GM18868 (cell line): ENCODE results near the gene TMEM192.
A peak's percentile ranks its signal among the peaks of the same experiment; 100 is the strongest.
"Not testable (repeated sequence)": the region's sequence is repeated elsewhere in the genome, so short reads cannot be mapped to it uniquely, and the experiment has no call there.

ENCODE experiments used
- ATAC-seq: cut with Tn5 transposase; IDR thresholded peaks from one replicate; pipeline ENCODE4 v1.9.1; 2021; ENCODE audit warnings: mild to moderate bottlenecking, moderate library complexity; ENCODE audit not compliant: unreplicated experiment

TMEM192 gene

DNA sequence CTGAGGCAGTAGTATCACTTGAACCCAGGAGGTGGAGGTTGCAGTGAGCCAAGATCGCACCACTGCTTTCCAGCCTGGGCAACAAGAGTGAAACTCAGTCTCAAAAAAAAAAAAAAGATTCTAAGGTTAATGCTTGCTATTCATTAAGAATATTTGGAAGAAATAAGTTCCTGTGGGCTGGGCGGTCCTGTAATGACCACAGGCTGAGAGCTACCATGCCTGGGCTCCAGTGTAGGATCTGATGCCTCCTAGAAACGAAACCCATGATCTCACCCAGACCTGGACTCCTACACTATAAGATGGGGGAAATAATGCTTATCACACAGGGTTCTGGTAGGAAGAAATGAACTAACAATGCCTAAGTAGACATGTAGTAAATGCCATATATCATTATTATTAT, 17.8 kb downstream of the TMEM192 start:
- ATAC-seq = no peak

DNA sequence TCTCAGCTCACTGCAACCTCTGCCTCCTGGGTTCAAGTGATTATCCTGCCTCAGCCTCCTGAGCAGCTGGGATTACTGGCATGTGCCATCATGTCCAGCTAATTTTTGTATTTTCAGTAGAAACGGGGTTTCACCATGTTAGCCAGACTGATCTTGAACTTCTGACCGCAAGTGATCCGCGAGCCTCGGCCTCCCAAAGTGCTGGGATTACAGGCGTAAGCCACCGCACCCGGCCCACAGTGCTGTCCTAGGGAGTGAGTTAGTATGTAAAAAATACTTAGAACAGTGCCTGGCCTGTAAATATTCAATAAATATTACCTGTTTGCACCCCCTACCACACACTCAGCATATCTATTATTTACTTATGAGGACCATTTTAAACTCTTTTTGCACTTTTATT, 20.5 kb downstream of the TMEM192 start:
- not testable (repeated sequence) for ATAC-seq

DNA sequence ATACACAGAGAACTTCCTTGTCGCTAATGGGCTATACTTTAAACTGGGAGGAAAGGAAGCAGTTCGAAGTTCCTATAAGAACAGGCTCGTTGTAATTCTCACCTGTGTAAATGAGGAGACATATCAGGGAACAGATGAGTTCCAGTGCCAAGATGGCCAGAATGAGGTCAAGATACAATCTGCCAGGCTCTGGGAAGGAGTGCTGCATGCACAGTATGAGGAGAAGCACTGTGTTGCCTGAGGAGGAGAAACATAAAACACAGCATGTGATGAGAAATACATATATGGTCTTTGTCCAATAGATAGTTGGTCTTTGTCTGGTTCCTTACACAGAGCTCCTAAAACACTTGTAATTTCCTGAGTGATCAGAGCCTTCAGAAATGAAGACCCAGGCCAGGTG, 24.3 kb downstream of the TMEM192 start:
- ATAC-seq = no peak

DNA sequence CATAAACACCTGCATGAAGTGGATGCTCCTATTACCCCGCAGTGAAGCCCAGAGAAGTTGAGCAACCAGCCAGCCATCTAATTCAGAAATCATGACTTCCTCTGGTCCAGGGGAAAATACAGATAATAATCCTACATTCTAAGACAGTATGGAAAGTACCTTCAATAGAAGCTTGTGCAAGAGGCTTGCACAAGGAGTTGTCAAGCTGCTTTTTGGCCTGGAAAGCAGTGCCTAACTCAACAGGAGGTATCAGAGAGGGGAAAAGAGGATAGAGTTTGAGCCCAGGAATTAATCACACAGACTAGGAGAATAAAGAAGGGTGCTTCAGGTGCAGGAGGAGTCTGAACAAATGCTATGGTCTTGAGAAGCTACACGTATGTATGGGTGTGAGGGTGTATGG, 26.7 kb downstream of the TMEM192 start:
- no peak for ATAC-seq

DNA sequence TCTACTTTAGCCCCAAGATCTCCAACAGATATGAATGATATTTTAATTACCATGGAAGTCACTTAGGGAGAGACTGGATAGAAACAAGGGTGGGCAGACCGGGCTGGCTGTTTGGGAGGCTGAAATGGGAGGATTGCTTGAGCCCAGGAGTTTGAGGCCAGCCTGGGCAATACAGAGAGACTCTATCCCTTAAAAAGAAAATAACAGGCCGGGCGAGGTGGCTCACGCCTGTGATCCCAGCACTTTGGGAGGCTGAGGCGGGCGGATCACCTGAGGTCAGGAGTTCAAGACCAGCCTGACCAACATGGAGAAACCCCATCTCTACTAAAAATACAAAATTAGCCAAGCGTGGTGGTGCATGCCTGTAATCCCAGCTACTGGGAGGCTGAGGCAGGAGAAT, 27.9 kb downstream of the TMEM192 start:
- not testable (repeated sequence) for ATAC-seq

DNA sequence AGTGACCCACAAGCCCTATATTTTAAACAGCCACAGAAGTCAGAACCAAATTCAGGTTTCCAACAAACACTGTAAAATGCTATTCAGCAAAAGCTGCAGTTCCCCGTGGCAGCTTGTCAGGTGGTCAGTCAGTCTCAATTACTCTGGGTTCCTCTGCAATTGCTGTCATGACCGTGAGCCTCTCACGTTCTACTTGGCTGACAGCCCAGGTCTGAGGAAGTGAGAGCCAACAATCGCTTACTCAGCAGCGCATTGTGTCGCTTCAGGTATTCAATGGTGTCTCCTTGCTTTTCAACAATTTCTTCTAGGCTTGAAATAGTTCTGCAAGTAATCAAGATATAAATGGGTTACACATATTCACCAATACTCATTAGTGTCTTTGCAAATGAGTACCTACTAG, 33.2 kb downstream of the TMEM192 start:
- ATAC-seq = peak; percentile 76

DNA sequence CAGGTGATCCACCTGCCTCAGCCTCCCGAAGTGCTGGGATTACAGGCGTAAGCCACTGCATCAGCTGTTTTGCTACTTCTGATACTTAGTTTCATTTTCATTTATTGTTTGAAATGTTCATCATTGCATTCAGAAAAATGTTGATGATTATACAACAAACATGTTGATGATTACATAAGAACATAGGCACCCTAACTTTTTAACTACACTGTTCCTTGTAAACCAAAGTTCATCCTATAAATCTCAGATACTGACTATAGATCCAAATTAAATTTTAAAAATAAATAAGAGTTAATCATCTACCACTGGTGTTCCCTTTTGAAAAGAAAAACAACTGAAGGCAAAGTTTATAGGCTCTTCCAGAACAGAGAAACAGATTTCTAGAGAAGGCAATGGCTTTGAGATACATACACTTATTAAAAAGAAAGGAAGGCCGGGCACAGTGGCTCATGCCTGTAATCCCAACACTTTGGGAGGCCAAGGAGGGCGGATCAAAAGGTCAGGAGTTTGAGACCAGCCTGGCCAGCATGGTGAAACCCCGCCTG, 35.6 kb downstream of the TMEM192 start:
- ATAC-seq = no peak

DNA sequence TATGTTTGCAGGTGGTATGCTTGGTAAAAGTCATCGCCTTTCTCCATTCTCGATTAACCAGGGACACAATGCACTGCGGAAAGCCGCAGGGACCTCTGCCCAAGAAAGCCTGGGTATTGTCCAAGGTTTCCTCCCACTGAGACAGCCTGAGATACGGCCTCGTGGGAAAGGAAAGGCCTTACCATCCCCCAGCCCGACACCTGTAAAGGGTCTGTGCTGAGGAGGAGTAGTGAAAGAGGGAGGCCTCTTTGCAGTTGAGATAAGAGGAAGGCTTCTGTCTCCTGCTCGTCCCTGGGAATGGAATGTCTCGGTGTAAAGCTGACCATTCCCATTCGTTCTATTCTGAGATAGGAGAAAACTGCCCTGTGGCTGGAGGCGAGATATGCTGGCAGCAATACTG, 39.3 kb downstream of the TMEM192 start:
- ATAC-seq = not testable (repeated sequence)

DNA sequence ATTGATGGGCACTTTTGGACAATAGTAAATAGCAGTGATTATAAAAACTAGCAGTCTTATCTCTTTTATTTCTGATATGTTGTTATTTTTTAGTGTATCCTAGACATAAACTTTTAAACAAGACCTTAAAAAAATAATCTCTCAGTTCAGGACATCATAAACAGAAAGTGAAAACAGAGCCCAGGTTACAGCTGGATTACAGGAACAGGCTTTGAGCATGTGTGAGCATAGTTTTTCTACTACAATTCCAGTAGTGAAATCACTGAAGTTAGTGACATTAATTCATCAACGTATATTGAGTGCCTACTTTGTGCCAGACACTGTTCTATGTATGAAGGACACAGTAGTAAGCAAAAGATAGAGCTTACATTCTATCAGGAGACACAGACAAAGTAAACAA, 42.1 kb downstream of the TMEM192 start:
- no peak for ATAC-seq

DNA sequence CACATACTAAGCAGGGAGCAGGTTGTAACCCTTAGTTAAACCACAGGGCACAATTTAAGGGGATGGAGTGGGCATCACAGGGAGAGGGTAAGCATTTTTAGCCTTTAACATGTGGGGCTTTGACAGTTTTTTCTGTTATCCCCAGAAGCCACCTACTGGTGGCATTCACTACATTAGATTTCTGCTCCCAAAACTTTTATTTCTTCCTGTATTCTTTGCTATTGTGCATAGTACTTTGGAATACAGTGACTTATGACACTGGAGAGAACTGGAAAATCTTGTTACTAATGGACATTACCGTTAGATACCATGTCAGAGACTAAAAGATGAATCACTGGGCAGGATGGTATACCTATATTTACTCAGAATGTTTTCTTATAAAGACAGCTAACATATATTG, 51.7 kb downstream of the TMEM192 start:
- ATAC-seq = no peak

DNA sequence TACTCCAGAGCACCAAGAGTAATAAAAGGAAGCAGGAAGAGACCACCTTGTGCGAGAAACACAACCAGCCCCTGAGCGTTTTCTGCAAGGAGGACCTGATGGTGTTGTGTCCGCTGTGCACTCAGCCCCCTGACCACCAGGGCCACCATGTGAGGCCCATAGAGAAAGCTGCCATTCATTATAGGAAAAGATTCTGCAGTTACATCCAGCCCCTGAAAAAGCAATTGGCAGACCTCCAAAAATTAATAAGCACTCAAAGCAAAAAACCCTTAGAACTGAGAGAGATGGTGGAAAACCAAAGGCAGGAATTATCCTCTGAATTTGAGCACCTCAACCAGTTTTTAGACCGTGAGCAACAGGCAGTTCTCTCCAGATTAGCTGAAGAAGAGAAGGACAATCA, 53.3 kb downstream of the TMEM192 start:
- ATAC-seq = no peak

DNA sequence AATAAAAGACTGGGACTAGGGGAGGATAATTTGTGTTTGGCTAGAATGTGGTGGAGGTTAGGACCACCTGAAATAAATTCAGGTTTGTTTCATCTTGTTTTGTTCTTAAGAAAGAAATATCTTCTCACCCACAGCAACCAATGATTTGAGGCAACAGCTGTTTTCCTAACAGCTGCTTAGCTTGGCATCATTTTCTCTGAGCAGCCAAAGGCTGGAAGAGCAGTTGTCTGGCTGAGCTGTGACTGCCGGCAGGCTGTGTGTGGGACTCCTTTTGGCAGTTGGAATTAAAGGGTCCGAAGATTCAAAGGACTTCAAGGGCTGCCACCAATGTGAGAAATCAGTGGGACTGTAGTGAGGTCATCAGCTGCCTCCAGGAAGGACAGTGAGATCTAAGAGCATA, 54.0 kb downstream of the TMEM192 start:
- ATAC-seq = no peak

DNA sequence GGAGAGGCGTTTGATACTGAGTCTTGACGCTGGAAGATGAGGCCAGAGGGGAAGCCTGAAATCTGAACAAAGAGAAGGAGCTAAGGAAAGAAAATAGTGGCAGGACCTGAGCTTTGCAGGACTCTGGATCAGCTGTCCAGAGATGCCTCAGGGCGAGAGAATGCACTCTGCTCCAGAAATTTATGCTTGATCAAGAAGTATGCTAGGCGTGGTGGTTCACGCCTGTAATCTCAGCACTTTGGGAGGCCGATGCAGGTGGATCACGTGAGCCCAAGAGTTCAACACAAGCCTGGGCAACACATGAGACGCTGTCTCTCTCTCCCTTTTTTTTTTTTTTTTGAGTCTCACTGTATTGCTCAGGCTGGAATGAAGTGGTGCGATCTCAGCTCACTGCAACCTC, 57.1 kb downstream of the TMEM192 start:
- no peak for ATAC-seq

DNA sequence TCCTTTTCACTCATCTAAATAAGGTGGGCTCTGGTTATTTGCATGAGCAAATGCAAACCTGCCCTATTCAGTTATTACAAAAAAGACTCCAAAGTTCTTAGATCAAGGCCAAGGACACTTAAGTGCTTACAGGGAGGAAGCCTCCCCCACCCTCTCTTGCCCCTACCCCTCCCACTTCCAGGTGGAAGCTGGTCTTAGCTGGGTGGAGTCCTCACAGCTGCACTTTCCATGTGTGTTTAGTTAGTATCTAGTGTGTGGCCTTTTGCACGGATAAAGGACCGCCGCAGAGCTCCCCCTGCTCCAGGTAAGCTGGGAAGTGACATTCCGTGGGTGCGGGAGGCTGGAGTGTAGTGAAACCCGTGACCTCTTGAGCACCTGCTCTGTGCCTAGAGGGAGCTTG, 59.0 kb downstream of the TMEM192 start, which contains the start of gene TRIM75:
Gene TRIM75, plus strand, starts transcription at position 222 of the 400 bp plus-strand sequence. CDS start 5,282 bp downstream, outside the sequence.
- no peak for ATAC-seq

DNA sequence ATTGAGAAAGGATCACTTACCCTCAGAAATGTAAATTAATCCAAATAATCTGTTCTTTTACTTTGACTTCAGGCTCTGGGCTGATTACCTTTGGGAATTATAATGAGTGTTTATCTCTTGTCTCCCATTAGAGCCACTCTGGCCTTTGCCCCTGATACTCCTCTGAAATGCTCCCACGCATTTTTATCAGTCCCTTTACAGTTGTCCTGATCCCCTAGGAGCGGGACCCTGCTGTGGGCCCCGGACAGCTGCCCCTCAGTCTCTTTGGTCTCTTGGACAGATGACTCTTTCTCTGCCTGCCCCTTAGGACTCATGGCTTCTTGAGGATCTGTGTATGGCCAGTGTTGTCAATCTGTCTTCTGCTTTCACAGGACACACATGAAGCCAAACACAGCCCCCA, 60.0 kb downstream of the TMEM192 start:
- ATAC-seq = no peak

DNA sequence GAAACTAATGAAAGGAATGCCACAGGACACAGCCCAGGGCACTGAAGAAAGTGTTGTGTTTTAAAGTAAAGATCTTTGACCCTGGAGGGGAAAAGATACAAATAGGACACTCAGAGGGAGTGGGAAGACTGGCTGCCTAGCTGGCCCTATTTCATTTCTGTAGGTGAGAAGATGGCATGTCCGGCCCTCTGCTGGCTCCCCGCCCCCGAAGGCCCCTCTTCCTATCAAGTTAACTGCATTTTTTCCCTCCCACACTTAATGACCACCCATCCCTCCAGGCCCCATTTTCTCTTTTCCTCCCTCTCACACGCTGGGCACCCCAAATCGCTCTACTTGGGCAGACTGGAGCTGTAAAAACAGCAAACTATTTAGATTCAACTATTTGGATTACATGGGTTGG, 64.5 kb downstream of the TMEM192 start:
- ATAC-seq = no peak

DNA sequence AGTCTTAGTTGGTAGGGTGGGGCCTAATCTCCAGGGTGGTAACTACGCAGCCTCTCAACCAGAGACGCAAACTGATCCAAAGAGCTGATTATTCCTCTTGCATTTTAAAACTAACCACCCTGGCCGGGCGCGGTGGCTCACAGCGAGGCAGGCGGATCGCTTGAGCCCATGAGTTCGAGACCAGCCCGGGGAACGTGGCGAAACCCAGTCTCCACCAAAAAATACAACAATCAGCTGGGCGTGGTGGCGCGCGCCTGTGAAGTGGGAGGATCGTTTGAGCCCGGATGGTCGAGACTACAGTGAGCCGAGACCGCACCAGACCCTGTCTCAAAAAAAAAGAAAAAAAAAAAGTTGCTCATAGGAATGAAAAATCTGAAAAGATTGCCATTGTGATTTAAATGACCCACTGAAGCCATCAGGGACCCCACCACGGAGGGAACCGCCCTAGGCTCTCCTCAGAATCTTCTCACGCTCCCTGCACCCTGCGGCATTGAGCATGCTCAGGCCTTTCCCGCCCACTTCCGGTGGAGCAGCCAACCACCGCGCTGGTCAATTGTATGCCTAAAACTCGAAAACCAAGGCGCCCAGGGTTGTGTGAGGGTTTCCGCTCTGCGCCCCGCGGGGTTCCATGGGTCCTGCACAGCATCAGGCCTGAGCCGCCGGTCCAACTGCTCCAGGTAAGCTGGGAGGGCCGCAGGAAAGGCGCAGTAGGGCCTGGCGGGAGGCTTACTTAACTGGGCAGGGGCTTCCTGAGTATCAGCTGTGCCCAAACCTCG, 81.0 kb downstream of the TMEM192 start, which contains the start of gene TRIM60:
Gene TRIM60, plus strand, starts transcription at position 564 of the 776 bp plus-strand sequence. CDS start 8,074 bp downstream, outside the sequence.
- no peak for ATAC-seq

DNA sequence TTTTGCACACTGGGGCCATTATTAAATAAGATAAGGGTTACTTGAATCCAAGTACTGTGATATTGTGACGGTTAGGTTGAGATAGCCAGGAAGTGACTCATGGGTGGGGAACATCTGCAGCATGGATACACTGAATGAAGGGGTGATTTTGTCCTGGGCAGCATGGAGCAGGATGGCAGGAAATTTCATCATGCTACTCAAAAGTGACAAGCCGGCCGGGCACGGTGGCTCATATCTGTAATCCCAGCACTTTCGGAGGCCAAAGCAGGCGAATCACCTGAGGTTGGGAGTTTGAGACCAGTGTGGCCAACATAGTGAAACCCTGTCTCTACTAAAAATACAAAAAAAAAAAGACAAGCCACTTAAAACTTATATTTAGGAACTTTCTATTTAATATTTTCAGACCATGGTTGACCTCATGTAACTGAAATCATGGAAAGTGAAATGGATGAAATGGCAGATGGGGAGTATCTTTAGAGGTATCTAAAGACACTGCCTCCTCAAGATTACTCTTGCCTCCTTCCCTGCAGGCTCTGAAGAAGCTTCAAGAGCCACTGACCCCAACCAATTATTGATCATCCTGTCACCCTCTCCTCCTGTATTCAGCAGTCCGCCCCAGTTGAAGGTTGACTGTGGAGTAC, 84.8 kb downstream of the TMEM192 start:
- no peak for ATAC-seq

DNA sequence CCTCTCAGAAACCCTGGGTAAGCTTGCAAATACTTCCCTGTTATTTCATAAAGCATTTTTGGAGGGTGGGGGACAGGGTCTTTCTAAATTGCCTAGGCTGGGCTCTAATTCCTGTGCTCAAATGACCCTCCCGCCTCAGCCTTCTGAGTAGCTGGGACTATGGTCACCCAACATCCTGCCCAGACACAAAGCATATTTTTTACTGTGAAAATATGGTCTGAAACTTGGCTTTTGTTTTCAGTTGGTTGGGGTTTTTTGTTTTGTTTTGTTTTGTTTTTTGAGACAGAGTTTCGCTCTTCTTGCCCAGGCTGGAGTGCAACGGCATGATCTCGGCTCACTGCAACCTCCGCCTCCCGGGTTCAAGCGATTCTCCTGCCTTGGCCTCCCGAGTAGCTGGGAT, 86.9 kb downstream of the TMEM192 start:
- not testable (repeated sequence) for ATAC-seq
